H9 (cell line): ENCODE results near the gene MRPL20. TPM values are rescaled to one million over a fixed set of nuclear protein-coding genes. Genes with fewer than 3 reads are reported as not detected.

ENCODE experiments used
- DNase-seq: peaks from one replicate; pipeline ENCODE4 v3.0.0-alpha.2; 2017
- H2AFZ ChIP-seq: one replicate; pipeline ENCODE4 v1.6.1; 2013; ENCODE audit warnings: mild to moderate bottlenecking, low read length, control low read depth, moderate library complexity
- H2AK5ac ChIP-seq: 2 replicates; pipeline ENCODE4 v1.6.1; 2013; ENCODE audit warnings: low read length, control low read depth, mixed read lengths; ENCODE audit not compliant: insufficient read length
- H2BK120ac ChIP-seq: one replicate; pipeline ENCODE4 v1.6.1; 2013; ENCODE audit warnings: low read depth, mild to moderate bottlenecking, low read length, control low read depth, inconsistent platforms; ENCODE audit not compliant: poor library complexity, severe bottlenecking
- H2BK12ac ChIP-seq: 2 replicates; pipeline ENCODE4 v1.6.1; 2013; ENCODE audit warnings: low read length, control low read depth, mixed read lengths, low read depth; ENCODE audit not compliant: insufficient read length
- H2BK15ac ChIP-seq: 2 replicates; pipeline ENCODE4 v1.6.1; 2013; ENCODE audit warnings: low read depth, low read length, control low read depth
- H2BK20ac ChIP-seq: one replicate; pipeline ENCODE4 v1.6.1; 2013; ENCODE audit warnings: low read depth, mild to moderate bottlenecking, low read length, control low read depth, inconsistent platforms; ENCODE audit not compliant: poor library complexity, severe bottlenecking
- H2BK5ac ChIP-seq: 2 replicates; pipeline ENCODE4 v1.6.1; 2013; ENCODE audit warnings: low read length, control low read depth, mixed read lengths; ENCODE audit not compliant: insufficient read length
- H3K14ac ChIP-seq: 2 replicates; pipeline ENCODE4 v1.6.1; 2013; ENCODE audit warnings: low read length, control low read depth; ENCODE audit not compliant: insufficient read depth
- H3K18ac ChIP-seq: 2 replicates; pipeline ENCODE4 v1.6.1; 2013; ENCODE audit warnings: low read depth, mild to moderate bottlenecking, mixed read lengths, low read length, control low read depth; ENCODE audit not compliant: insufficient read length
- H3K23ac ChIP-seq: 2 replicates; pipeline ENCODE4 v1.6.1; 2013; ENCODE audit warnings: low read length, control low read depth, mixed read lengths, low read depth; ENCODE audit not compliant: insufficient read length
- H3K23me2 ChIP-seq: 2 replicates; pipeline ENCODE4 v1.6.1; 2013; ENCODE audit warnings: low read depth, mild to moderate bottlenecking, mixed read lengths, low read length, control low read depth; ENCODE audit not compliant: insufficient read length, poor library complexity, severe bottlenecking
- H3K27ac ChIP-seq: 2 replicates; pipeline ENCODE4 v1.5.1; 2013; ENCODE audit warnings: low read length, control low read depth, mixed read lengths, low read depth; ENCODE audit not compliant: insufficient read length
- H3K27me3 ChIP-seq: 2 replicates; pipeline ENCODE4 v1.6.1; 2013; ENCODE audit warnings: low read length, control low read depth, inconsistent platforms; ENCODE audit not compliant: insufficient read depth
- H3K4ac ChIP-seq: 2 replicates; pipeline ENCODE4 v1.6.1; 2013; ENCODE audit warnings: low read depth, mild to moderate bottlenecking, control low read depth, inconsistent platforms, low read length, moderate library complexity
- H3K4me1 ChIP-seq: 2 replicates; pipeline ENCODE4 v1.6.1; 2013; ENCODE audit warnings: low read length, control low read depth, inconsistent platforms; ENCODE audit not compliant: insufficient read depth
- H3K4me2 ChIP-seq: 2 replicates; pipeline ENCODE4 v1.6.1; 2013; ENCODE audit warnings: low read length, control low read depth, mixed read lengths; ENCODE audit not compliant: insufficient read length, insufficient read depth
- H3K56ac ChIP-seq: 2 replicates; pipeline ENCODE4 v1.6.1; 2013; ENCODE audit warnings: low read depth, mild to moderate bottlenecking, mixed read lengths, low read length, control low read depth; ENCODE audit not compliant: insufficient read length
- H3K79me1 ChIP-seq: 2 replicates; pipeline ENCODE4 v1.6.1; 2013; ENCODE audit warnings: low read depth, mild to moderate bottlenecking, moderate library complexity, low read length, control low read depth, inconsistent platforms; ENCODE audit not compliant: insufficient read depth, poor library complexity, severe bottlenecking
- H3K79me2 ChIP-seq: 2 replicates; pipeline ENCODE4 v1.6.1; 2013; ENCODE audit warnings: low read length, control low read depth, inconsistent platforms; ENCODE audit not compliant: insufficient read depth
- H3K9ac ChIP-seq: 2 replicates; pipeline ENCODE4 v1.6.1; 2013; ENCODE audit warnings: low read length, control low read depth, mixed read lengths; ENCODE audit not compliant: insufficient read length; ENCODE audit errors: extremely low read depth
- H3K9me3 ChIP-seq: one replicate; pipeline ENCODE4 v1.6.1; 2013; ENCODE audit warnings: low read depth, low read length, inconsistent platforms; ENCODE audit not compliant: control insufficient read depth
- H3T11ph ChIP-seq: one replicate; pipeline ENCODE4 v1.6.1; 2013; ENCODE audit warnings: mild to moderate bottlenecking, low read length, control low read depth, inconsistent platforms
- H4K20me1 ChIP-seq: one replicate; pipeline ENCODE4 v1.6.1; 2013; ENCODE audit not compliant: control insufficient read depth, insufficient read length, insufficient read depth
- H4K5ac ChIP-seq: 2 replicates; pipeline ENCODE4 v1.6.1; 2013; ENCODE audit warnings: low read depth, mild to moderate bottlenecking, mixed read lengths, low read length, control low read depth; ENCODE audit not compliant: insufficient read length
- H4K8ac ChIP-seq: replicated peaks from 2 replicates; pipeline ENCODE4 v1.6.1; 2013; ENCODE audit warnings: low read length, control low read depth, mixed read lengths, low read depth; ENCODE audit not compliant: insufficient read length
- H4K91ac ChIP-seq: 2 replicates; pipeline ENCODE4 v1.6.1; 2013; ENCODE audit warnings: low read depth, mild to moderate bottlenecking, moderate library complexity, mixed read lengths, low read length, control low read depth; ENCODE audit not compliant: insufficient read length
- H3K27ac Mint-ChIP-seq, 3 experiments: 2 replicates in 2 of 3; 3 replicates in 1 of 3; pipeline ENCODE4 v1.8.0; 2020 to 2021; ENCODE audit warnings: mixed read lengths in 3 of 3, mild to moderate bottlenecking in 1 of 3, moderate library complexity in 1 of 3
- H3K27me3 Mint-ChIP-seq: 2 replicates; pipeline ENCODE4 v1.8.0; 2021; ENCODE audit warnings: low read depth, mild to moderate bottlenecking, moderate library complexity, mixed read lengths
- H3K36me3 Mint-ChIP-seq, 3 experiments: 2 replicates in 2 of 3; 3 replicates in 1 of 3; pipeline ENCODE4 v1.8.0; 2020 to 2021; ENCODE audit warnings: low read depth in 3 of 3, mixed read lengths in 3 of 3; ENCODE audit not compliant: insufficient read depth in 1 of 3
- H3K4me1 Mint-ChIP-seq, 2 experiments: 2 replicates each; pipeline ENCODE4 v1.8.0; 2020; ENCODE audit warnings: mixed read lengths in 2 of 2
- H3K4me3 Mint-ChIP-seq, 2 experiments: 2 replicates in 1 of 2; 3 replicates in 1 of 2; pipeline ENCODE4 v1.8.0; 2020 to 2021; ENCODE audit warnings: mild to moderate bottlenecking in 2 of 2, mixed read lengths in 2 of 2, moderate library complexity in 1 of 2
- H3K9me3 Mint-ChIP-seq, 2 experiments: 2 replicates in 1 of 2; 3 replicates in 1 of 2; pipeline ENCODE4 v1.8.0; 2020; ENCODE audit warnings: mild to moderate bottlenecking in 2 of 2, mixed read lengths in 2 of 2, moderate library complexity in 1 of 2
- CTCF ChIP-seq: fragments of 200-600 bp; sonication (generic); conservative IDR thresholded peaks from 3 replicates; pipeline ENCODE4 v1.8.0; 2021; ENCODE audit warnings: antibody characterized with exemption, mild to moderate bottlenecking
- WGBS: extraction: QIAGEN DNeasy Blood & Tissue Kit; methylation state at CpG from one replicate; pipeline ENCODE4 v1.1.7; 2013; ENCODE audit warnings: missing lambda C conversion rate, low lambda C conversion rate, mixed read lengths; ENCODE audit not compliant: insufficient read length; ENCODE audit errors: extremely low coverage; 5-methylcytosine and 5-hydroxymethylcytosine counted together
- total RNA-seq: library from RNA; stranded (reverse); gene quantifications from 2 replicates; pipeline ENCODE4 v1.2.1, GENCODE V29; 2021

Gene MRPL20
- total RNA-seq, 1 experiment from 2014 or later = 162 TPM

GRCh38 chr1:1381294-1381693 is 25.8 kb downstream of the MRPL20 start:
- Histone ChIP-seq H2BK12ac (no peak overlapping the region), H3K79me1 (peaks cover 3% of the 10 kb centered on the region), H4K91ac (no peak overlapping the region), H3K4ac (no peak overlapping the region), H2BK5ac (no peak overlapping the region), H4K5ac (no peak overlapping the region), H3K23me2 (no peaks in the 10 kb centered on the region), H2AK5ac (no peak overlapping the region), H4K8ac (no peak overlapping the region), H3K4me2 (no peak overlapping the region), H3K23ac (no peak overlapping the region), H3K14ac (no peak overlapping the region; the same call in 1 of the 2 replicates), H3K27ac (no peak overlapping the region), H2AFZ (no peak overlapping the region), H2BK15ac (no peak overlapping the region), H3K9me3 (no peaks in the 10 kb centered on the region), H3T11ph (no peak overlapping the region), H3K18ac (no peak overlapping the region), H4K20me1 (no peaks in the 10 kb centered on the region), H2BK120ac (no peak overlapping the region), H2BK20ac (no peak overlapping the region), H3K4me1 (no peaks in the 10 kb centered on the region), H3K27me3 (no peaks in the 10 kb centered on the region), H3K9ac (no peak overlapping the region), H3K56ac (no peak overlapping the region), H3K79me2 (no peaks in the 10 kb centered on the region)
- Mint-ChIP-seq H3K27me3 (no peaks in the 10 kb centered on the region), H3K4me3 (no peak overlapping the region), H3K27ac (no peak overlapping the region), H3K36me3 (peaks cover under 1 to 21% (median 6%) of the 10 kb centered on the region in 3 experiments; a peak in 6 of 7 replicates), H3K4me1 (peaks cover 6% of the 10 kb centered on the region in 2 experiments), H3K9me3 (no peaks in the 10 kb centered on the region)
- no peak for DNase-seq
- no peak for TF ChIP-seq CTCF
- no CpG with 5 or more reads among the region's 8 CpGs for WGBS
